ENCODE results near the gene ACOT11.

Gene ACOT11

DNA sequence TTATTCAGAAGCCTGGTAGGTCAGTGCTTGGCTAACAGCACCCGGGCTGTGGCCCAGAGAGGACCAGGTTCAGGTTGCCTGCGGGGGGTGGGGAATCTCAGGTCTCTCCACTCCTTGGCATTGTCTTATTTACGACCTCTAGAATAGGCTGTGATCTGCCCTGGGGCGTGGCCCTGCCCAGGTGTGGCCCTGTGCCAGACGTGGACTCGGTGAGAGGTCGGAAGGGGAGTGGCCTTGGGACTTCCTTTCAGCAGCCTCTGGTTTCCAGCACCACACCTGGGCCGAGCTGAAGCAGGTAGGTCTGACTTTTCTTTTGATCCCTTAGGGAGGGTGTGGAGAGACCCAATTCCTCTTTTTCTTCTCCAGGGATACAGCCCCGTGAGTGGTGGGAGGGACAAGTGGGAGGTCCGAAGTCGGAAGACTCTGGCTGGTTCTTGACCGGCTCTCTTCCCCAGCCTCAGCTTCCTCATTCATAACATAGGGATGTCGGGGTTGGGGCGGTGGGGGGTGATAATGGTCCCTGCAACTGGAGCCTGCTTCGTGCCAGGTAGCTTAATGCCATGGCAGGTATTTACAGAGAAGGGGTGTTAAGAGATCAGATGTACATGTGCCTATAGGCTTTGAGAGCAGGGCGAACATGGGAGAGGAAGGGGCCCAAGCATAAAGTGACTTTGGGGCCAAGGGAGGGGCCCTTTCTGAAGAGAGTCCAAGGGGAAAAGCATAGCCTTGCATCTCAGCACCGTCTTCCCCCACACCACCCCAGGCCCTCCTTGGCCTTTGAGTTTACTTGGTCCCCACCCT, 16.5 kb downstream of the ACOT11 start:
- DNase-seq (no peak), ATAC-seq (no peak)

DNA sequence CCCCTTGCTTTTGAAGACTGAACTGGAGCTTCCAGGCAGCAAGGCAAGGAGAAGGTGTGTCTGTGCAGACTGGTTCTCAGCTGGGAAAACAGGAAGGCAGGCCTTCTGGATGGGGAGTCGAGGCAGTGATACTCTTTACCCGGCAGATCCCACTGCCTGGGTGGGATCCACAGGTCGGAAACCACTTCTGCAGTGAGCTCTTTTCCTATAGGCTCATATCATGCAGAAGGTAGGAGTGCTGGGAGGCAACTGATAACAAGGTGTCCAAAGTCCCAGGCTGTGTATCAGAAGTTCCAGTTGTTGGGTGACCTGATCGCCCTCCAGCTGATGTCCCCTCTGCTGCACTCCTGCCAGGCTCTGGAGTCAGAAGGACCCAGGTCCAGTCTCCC, 17.1 kb downstream of the ACOT11 start:
- ATAC-seq = no peak
- DNase-seq = no peak

DNA sequence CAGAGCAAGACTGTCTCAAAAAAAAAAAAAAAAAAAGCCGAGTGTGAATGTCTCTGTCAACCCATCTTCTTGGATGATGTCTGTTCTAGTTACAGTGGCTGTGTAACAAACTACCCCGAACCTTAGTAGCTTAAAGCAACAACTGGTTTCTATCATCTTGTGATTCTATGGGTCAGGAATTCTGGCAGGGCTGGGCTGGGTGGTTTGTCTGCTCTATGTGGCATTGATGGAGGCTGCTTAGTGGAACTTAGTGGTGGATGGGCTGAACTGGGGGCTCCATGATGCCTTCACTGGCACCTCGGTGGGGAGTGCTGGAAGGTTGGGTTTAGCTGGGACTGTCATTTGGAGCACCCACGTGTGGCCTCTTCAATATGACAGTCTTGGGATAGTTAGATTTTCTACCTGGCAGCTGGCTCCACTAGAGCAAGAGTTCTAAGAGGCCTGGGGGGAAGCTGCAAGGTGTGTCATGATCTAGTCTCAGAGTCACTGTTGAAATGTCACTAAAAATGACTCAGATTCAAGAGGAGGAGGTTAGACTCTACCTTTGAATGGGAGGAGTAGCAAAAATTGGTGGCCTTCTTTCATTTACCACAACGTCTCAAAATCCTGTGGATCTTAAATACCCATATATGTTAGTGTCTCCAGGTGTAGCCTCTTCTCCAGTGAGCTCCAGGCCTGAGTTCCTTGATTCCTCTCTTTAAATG, 18.6 kb downstream of the ACOT11 start:
- peak; percentile 53 for ATAC-seq
- no peak for DNase-seq

DNA sequence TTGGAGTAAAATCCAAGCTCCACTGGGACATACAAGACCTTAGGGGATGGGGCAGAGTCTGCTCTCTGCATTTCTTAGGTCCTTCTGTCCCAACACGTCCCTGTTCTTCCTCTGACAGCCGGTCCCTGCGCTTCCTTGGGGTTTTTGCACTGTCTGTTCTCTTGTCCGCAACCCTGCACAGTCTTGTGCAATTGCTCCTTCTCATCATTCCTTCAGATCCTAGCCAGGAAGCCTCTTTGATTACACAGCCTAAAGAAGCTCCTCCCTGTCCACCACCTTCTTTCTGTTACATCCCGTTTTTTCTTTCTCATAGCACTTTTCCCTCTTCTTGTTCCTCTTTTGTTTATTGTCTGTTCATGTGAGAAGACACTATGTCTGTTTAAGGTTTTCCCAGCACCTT, 19.9 kb downstream of the ACOT11 start:
- ATAC-seq (no peak), DNase-seq (no peak)

DNA sequence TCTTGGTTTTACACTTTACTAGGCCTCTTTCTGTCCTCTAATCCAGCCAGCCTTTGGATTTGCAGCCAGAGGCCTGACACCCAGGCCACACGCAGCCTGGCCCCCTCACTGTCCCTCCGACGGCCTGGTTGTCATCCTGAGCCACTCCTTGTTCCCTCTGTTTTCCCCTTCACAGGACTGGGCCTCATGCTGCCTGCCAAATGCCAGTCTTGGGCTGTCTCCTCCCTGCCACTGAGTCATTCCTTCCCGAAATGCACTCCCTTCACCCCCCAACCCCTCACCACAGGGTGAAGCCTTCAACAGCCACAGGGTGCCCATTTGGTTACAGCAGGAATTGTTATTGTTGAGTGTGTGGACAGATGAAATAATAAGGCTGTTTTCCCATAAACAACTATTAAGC, 21.3 kb downstream of the ACOT11 start:
- ATAC-seq (no peak), DNase-seq (no peak)

DNA sequence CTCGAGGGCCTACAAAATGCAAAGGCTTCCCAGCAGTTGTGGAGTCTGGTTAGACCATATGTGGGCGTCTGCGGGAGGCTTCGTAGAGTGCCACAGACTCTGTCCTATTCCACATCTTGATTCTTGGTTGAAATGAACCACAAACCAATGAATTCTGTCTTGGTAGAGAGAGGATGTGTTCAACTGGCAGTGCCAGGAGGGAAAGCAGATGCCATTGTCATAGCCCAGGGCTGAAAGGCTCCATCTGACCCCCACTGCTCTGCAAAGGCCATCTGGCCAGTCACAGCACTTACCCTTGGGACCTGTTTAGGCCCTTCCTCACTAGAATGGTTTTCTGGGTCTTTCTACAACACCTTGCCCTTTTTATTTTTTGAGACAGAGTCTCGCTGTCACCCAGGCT, 22.1 kb downstream of the ACOT11 start:
- DNase-seq = no peak
- no peak for ATAC-seq

DNA sequence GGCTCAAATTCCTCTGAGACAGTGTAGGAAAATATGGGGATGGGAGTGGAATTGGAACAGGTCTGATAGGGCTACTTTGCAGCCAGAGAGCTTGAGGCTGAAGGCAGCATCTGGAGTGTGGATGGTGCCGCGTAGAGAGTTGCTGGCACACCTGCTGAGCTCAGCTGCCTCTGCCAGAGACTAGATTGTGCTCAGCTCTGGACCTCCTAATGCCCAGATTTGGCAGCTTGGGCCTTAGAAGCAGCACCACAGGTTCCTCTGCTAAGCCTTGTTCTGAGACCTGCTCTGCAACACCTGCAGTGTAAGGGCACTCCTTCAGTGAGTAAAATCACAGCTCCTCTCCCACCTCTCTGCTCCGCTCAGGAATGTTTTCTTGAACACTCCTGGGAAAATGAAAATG, 23.3 kb downstream of the ACOT11 start:
- no peak for DNase-seq
- ATAC-seq = no peak

DNA sequence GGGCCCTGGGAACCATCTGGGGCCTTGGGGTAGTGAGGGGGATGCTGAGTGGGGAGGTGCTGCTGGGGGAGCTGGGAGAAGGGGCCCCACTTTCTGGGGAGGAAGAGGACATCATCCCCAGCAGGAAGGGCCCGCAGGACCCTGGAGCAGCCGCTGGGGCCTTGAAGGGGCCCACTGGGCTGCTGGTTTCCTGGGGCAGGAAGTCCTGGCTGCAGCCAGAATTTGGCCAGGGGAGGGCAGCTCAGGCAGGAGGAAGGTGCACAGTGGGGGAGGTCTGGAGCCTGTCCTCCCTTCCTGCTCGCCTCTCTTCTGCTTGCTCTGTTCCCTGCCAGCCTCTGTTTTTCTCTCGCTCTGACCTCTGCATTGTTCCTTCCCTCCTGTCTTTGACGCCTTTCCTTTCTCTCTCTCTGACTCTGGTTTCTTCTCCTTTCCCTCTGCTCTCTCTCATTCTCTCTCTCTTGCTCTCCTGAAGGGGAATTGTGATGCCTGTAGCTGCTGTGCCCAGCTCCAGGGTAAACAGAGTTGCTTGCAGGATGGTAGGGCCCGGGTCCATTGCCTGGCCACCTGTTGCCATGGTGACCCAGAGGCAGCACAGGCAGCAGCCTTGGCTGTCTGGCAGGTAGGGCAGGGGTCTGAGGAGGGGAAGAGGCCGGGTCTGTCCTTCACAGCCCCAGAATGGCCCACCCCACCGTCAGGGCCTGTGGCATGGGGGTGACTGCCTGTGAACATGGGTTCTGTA, 23.9 kb downstream of the ACOT11 start:
- ATAC-seq = no peak
- no peak for DNase-seq

DNA sequence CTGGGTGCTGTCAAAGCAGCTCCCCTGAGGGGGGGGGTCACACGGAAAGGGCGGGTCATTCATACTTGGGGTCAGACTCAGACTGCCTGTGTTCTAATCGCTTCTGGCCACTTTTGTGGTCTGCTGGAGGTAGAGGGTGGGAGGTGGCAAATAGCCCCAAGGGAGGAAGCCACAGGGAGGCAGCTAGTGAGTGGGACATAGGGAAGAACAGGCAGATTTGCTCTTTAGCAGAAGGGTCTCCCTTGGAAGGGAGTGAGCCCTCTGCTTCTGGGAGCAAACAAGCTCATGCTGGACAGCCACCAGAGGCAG, 24.5 kb downstream of the ACOT11 start:
- ATAC-seq = no peak
- DNase-seq = no peak

DNA sequence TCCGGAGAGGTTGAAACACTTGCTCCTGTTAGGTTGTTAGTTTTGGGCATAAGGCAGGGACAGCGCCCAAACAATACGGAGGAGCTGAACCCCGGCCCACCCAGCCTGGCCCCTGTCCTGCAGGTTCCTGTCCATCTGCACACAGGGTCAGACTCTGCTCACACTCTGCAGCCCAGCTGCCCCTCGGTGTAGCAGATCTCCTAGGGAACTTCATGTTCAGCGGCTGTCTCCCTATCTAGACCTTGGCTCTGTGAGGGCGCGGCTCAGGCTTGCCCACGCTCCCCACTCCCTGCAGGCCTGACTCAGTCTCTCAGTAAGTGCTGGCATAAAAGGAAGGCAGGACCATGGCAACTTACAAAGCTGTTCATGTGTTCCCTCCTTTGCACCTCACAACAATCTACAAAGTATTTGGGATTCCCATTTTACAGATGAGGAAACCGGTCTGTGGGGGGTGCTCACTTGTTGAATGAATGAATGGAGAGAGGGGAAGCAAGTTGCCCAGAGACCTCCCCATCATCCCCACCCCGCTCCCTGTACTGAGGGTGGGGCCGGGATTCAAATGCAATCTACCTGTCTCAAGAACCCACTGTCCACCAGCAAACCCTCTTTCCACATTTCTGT, 26.2 kb downstream of the ACOT11 start:
- ATAC-seq (no peak), DNase-seq (no peak)

DNA sequence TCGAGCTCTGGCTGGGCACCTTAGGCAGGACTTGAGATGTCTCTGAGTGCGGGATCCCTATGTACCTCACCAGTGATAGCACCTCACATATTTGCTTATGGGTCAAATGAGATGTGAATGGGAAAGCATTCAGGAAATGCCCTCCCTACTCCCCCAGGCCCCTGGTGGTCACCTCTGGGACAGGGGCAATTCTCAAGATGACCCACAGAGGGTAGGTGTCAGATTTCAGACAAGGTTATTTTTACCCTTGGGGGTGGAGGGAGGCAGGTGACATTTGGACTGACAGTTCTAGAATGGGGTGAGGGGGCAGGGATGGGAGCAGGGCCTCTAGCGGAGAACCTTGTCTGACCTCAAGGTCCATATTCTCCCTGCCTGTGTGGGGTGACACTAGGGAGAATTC, 27.1 kb downstream of the ACOT11 start:
- ATAC-seq (no peak), DNase-seq (no peak)

DNA sequence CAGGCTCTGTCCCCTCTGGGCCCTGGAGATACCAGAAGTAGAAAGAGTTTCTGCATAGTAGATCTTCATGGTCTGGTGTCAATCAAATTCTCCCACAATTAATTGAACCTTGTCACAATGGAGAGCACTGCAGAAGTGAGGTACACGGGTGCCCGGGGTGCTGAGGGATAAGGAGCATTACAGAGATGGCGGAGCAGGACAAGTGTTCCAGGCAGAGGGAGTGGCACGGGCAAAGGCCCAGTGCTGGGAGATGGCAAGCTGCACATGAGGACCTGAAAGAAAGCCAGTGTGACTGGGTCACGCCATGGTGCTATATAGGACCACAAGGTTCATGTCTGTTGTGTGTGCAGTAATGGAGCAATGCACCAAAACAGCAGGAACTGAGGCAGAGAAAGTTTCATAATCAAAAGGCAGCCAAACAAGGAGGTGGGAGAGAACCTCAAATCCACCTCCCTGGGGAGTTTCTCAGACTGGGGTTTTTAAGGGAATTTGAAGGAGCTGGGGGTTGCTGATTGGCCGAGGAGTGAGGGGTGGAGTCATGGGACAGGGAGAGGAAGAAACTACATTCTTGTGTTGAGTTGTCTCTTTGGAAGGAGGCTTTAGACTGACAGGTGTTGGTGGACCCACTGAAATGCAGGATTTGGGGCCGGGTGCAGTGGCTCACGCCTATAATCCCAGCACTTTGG, 27.7 kb downstream of the ACOT11 start:
- ATAC-seq (no peak), DNase-seq (no peak)

DNA sequence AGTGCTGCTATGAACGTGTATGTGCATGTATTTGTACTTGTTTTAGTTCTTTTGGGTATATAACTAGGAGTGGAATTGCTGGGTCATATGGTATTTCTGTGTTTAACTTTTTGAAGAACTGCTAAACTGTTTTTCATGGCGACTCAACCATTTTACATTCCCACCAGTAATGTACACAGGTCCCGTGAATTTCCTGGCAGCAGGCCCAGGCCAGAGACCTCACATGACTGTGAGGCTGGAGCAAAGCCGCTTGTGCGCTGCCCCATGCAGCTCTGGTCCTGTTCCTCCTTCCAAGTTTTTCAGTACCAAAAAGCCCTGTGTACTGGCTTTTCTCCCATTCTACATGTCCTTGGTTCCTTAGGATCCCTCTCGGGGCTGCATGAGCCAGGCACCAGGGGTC, 29.6 kb downstream of the ACOT11 start:
- no peak for ATAC-seq
- DNase-seq = no peak

DNA sequence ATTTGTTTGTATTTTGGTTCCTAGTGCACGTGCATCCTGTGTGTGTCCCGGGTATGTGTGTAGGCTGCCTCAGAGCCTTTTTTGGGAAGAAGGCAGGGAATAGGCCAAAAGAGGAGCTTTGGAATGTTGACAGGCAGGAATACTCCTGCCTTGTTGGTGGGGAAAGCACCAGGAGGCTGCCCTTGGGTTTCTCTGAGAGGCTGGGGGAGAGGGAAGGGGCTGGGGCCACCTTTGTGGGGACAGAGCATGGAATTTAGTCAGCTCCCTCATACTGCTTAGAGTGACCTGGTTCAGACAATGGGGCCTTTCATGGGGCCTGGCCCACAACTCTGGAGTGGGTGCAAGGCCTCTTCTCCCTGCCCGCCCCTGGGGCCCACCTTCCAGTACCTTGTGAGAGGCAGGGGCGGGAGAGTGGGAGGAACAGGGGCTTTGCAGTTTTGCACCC, 31.3 kb downstream of the ACOT11 start:
- DNase-seq (no peak), ATAC-seq (no peak)

DNA sequence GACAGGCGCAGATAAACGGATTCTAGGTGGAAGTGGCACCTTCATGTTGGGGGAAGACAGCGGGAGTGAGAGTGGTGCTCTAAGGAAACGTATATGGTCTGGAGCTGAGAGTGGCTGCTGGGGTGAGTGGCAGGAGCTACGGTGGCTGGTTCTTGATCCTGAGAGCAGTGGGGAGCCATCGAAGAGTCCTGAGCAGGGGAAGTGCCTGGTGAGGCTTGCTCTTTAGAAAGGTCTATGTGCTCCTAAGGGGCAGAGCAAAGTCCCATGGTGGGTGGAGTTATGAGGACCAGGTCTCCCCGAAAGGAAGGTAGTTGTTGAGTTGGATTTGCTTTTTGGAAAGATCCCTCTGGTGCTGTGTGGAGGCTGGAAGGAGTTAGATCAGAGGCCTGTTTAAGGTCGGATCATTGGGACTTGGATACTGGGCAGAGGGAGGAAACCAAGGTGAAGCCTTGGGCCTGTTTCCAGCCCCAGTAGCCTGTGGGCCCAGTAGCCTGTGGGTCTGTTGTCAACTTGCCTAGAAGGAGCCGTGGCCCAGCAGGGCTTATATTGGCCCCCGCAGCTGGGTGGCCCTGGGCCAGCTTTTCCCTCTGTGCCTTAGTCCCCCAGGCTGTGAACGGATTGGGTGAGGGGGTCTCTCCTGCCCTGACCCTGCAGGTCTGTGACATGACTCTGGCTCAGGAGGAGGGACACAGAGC, 33.0 kb downstream of the ACOT11 start:
- ATAC-seq = no peak
- no peak for DNase-seq

DNA sequence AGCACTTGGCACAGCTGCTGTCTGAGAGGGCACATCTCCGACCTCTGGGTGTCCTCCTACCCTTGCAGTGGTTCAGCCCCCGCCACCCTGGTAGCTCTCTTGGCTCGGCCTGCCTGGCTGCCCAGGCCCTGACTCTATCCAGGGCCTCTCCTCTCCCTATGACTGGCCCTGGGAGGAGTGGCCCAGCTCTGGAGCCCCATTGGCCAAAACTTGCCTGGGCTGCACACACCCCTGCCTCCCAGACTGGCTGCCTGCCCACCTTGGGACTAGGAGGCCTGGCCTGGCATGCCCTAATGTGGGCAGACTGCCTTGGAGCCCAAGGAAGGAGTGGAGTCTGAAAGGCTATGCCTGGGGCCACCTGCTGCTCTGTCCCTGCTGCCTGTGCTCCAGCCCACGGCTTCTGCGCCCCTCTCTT, 33.6 kb downstream of the ACOT11 start:
- no peak for ATAC-seq
- no peak for DNase-seq

DNA sequence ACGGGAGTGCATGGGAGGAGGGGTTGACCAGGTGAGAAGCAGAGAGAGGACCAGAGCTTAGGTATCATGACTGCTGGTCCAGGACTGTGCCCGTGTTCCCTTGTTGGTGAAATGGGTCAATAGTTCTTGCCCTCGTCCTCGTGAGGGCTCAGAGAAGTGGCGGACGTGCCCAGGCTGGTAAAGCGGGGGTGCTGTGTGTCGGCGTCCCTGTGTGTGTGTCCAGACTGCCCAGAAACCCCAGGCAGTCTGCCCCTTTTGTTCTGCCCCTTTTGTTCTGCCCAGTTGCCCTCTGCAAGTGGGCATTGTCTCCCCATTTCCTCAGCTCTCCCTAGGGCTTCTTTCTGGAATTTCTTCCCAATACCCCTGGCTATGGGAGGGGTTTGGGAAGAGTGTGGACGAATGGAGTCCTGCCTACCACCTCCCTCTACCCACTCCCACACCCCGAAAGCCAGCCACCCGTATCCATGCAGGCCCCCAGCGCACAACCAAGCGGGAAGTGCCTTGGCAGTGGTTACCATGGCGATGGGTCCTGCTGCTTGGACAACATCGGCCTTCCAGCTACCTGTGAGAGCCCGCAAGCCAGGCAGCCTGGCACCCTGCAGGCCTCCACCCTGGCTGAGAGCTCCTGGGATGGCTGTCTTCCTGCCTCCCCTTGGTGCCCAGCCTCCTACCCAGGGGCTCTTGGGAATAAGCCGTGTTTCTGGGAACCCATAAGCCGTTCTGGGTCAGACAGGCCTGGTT, 34.7 kb downstream of the ACOT11 start:
- DNase-seq (no peak), ATAC-seq (no peak)

DNA sequence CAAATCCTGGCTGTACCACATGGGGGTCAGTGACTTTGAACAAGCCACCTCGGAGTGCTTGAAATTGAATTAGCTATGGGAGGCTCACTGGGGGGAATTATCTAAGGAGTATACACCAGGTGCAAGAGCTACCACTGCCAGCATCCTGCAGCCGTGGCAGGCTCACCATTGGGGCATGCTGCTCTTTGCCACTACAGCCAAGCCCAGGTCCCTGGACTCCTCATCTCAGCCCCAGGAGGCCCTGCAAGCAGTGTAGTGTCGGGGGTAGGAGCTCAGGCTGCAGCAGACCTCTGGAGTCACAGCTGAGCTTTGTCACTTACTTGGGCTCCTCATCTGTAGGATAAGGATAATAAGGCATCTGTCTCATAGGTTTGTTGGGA, 35.3 kb downstream of the ACOT11 start:
- ATAC-seq (no peak), DNase-seq (no peak)

DNA sequence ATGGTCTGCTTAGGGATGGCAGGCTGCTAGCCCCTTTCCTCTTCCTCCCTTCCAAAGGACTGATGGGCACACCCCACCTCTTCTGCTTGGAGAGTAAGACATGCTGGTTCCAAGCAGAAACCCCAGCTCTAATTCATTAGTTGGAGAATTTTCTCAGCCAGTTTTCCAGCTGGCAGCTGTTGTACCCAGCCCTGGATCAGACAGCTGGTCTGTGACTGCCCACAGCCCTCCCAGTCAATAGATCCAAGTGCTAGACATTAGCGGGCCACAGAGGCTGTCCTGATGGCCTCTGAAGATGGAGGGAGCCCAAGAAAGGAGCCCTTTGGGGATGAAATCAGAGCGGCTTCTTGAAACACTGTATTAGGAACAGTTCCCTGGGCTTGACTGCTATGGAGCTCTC, 35.8 kb downstream of the ACOT11 start:
- no peak for ATAC-seq
- no peak for DNase-seq

DNA sequence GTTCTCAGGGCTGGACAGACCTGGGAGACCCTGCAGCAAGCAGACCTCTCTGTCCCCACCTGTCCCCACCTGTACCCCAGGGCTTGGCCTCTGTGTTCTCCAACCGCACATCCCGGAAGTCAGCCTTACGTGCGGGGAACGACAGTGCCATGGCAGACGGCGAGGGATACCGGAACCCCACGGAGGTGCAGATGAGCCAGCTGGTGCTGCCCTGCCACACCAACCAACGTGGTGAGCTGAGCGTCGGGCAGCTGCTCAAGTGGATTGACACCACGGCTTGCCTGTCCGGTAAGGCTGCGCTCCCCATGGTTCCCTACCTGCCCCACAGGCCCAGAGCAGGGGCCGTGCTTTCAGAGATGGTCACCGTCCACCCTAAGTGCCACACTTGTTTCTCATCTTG, 36.5 kb downstream of the ACOT11 start:
- ATAC-seq (no peak), DNase-seq (no peak)
